NCI-H510A treated with DMSO at 0.1 percent for 48 hours (cell line): ENCODE measurements around the gene ATF4.
"Not testable (repeated sequence)": the region's sequence is repeated elsewhere in the genome, so short reads cannot be mapped to it uniquely, and the experiment has no call there.

ENCODE experiments used
- DNase-seq: peaks from one replicate; lab custom pipeline; 2025; lab: John Stamatoyannopoulos, UW

Gene ATF4

GRCh38 chr22:39511226-39511625 is 9.1 kb upstream of the ATF4 start:
- DNase-seq: no peak

- no peak for DNase-seq
These were observed 8.3 kb upstream of the ATF4 start for GRCh38 chr22:39512026-39512425.

GRCh38 chr22:39513791-39514190 is 6.6 kb upstream of the ATF4 start:
- DNase-seq: no peak

GRCh38 chr22:39514373-39514973 is 5.9 kb upstream of the ATF4 start:
- no peak for DNase-seq

- no peak for DNase-seq
These were observed 4.9 kb upstream of the ATF4 start for GRCh38 chr22:39515266-39516050.

GRCh38 chr22:39517470-39517869 is 2.9 kb upstream of the ATF4 start:
- no peak for DNase-seq

GRCh38 chr22:39518144-39518786 is 2.1 kb upstream of the ATF4 start:
- DNase-seq: no peak

GRCh38 chr22:39518996-39519680 is 1.2 kb upstream of the ATF4 start:
- no peak for DNase-seq

- peak; percentile 92 for DNase-seq
These were observed 609 bp upstream of the ATF4 start for GRCh38 chr22:39519681-39520225.

- DNase-seq: not testable (repeated sequence)
These were observed 934 bp downstream of the ATF4 start for GRCh38 chr22:39521106-39521885.

GRCh38 chr22:39522091-39522490 is 1.7 kb downstream of the ATF4 start:
- DNase-seq: not testable (repeated sequence)

GRCh38 chr22:39522567-39523300 is 2.4 kb downstream of the ATF4 start:
- DNase-seq: peak; percentile 30

- DNase-seq: no peak
These were observed 3.9 kb downstream of the ATF4 start for GRCh38 chr22:39524089-39524752.

GRCh38 chr22:39524753-39525657 is 4.6 kb downstream of the ATF4 start:
- DNase-seq: no peak

- DNase-seq: no peak
These were observed 5.3 kb downstream of the ATF4 start for GRCh38 chr22:39525658-39525975.

GRCh38 chr22:39526736-39527171 is 6.4 kb downstream of the ATF4 start:
- no peak for DNase-seq

GRCh38 chr22:39527481-39527961 is 7.2 kb downstream of the ATF4 start:
- peak; percentile 61 for DNase-seq

- DNase-seq: no peak
These were observed 7.8 kb downstream of the ATF4 start for GRCh38 chr22:39528080-39528661.
